Lower leg skin (tissue), 4 donors: Measurements from ENCODE around the gene STK4. TPM values are rescaled to one million over a fixed set of nuclear protein-coding genes. Genes with fewer than 3 reads are reported as not detected.
"Not testable (repeated sequence)": the region's sequence is repeated elsewhere in the genome, so short reads cannot be mapped to it uniquely, and the experiment has no call there.

ENCODE experiments used
- DNase-seq, 2 donors: peaks; one replicate each; pipeline ENCODE4 v3.0.0-alpha.2; 2019; ENCODE audit warnings: low spot score in 2 of 2
- H3K4me3 ChIP-seq: fragments of 200-600 bp; sonication (generic); 2 replicates; pipeline ENCODE4 v1.5.1; 2017; ENCODE audit warnings: mild to moderate bottlenecking, low read depth; ENCODE audit not compliant: poor library complexity, severe bottlenecking
- CTCF ChIP-seq, 3 donors: fragments of 450-650 bp; IDR thresholded peaks; one replicate each; pipeline ENCODE4 v1.5.1; 2016; ENCODE audit warnings: antibody characterized with exemption in 3 of 3, mild to moderate bottlenecking in 3 of 3, moderate library complexity in 2 of 3
- POLR2A ChIP-seq, 2 donors: fragments of 450-650 bp; IDR thresholded peaks; one replicate each; pipeline ENCODE4 v1.6.1; 2016 to 2017; ENCODE audit warnings: antibody characterized with exemption in 2 of 2, mild to moderate bottlenecking in 1 of 2, moderate library complexity in 1 of 2
- WGBS, 2 donors: methylation state at CpG; one replicate each; pipeline ENCODE4 v1.1.5; 2018; 5-methylcytosine and 5-hydroxymethylcytosine counted together
- intact Hi-C: fragments of 100-400 bp; cut with DNase I; formaldehyde crosslinking; loops from one replicate; pipeline ENCODE4 v1.15.0; 2023; ENCODE audit warnings: low total_unique reads
- total RNA-seq, 4 donors: library from RNA; depleted of rRNA; stranded (reverse); fragments of >200 nt; gene quantifications; one replicate each; pipeline ENCODE4 v1.1.0, GENCODE V29; 2016

STK4 gene
- total RNA-seq, 4 donors from 2014 or later = 27.0 to 37.4 (median 28.2) TPM

GRCh38 chr20:45011108-45011526 lies 44.8 kb downstream of the STK4 start:
- intact Hi-C loops = loop anchor here (10.0 kb wide), 1 partner anchor 284 kb away; no protein-coding TSS in a partner anchor
- TF ChIP-seq POLR2A (IDR thresholded peaks at IDR 0.05) (no peak), CTCF (IDR thresholded peaks at IDR 0.05) (peak in 1 of 3 donors; percentile 13)
- WGBS, 2 donors = 12 to 17% methylated on average over 2 of the region's 2 CpGs
- no peak overlapping the region for H3K4me3 ChIP-seq
- peak in 1 of 2 donors; percentile 65 for DNase-seq

GRCh38 chr20:45012682-45013302 lies 46.5 kb downstream of the STK4 start:
- intact Hi-C loops = loop anchor here (10.0 kb wide), 1 partner anchor 282 kb away; no protein-coding TSS in a partner anchor
- no peak overlapping the region for H3K4me3 ChIP-seq
- TF ChIP-seq POLR2A (IDR thresholded peaks at IDR 0.05) (no peak), CTCF (IDR thresholded peaks at IDR 0.05) (no peak)
- 65 to 86% methylated on average over 3 of the region's 3 CpGs for WGBS, 2 donors
- no peak for DNase-seq

DNA sequence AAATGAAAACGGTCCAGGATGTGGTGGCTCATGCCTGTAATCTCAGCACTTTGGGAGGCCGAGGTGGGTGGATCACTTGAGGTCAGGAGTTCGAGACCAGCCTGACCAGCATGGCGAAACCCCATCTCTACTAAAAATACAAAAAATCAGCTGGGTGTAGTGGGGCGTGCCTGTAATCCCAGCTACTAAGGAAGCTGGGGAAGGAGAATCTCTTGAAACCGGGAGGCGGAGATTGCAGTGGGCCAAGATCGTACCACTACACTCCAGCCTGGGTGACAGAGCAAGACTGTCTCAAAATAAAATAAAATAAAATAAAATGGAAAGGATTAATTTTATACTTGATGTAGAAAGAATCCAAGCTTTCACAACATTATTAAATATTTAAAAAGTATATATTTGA lies 47.8 kb downstream of the STK4 start:
- intact Hi-C loops = loop anchor here (10.0 kb wide), 1 partner anchor 281 kb away; no protein-coding TSS in a partner anchor
- 52 to 53% methylated on average over 8 of the region's 8 CpGs for WGBS, 2 donors
- not testable (repeated sequence) for H3K4me3 ChIP-seq, DNase-seq

- intact Hi-C loops = loop anchor here (1.0 to 10.0 kb wide), 2 partner anchors 25 to 280 kb away; no protein-coding TSS in a partner anchor
- WGBS, 2 donors = 29 to 45% methylated on average over 4 of the region's 4 CpGs
- H3K4me3 ChIP-seq = no peak overlapping the region
- TF ChIP-seq POLR2A (IDR thresholded peaks at IDR 0.05) (no peak), CTCF (IDR thresholded peaks at IDR 0.05) (no peak)
- no peak for DNase-seq
Observed at GRCh38 chr20:45014671-45015415, 48.5 kb downstream of the STK4 start.

DNA sequence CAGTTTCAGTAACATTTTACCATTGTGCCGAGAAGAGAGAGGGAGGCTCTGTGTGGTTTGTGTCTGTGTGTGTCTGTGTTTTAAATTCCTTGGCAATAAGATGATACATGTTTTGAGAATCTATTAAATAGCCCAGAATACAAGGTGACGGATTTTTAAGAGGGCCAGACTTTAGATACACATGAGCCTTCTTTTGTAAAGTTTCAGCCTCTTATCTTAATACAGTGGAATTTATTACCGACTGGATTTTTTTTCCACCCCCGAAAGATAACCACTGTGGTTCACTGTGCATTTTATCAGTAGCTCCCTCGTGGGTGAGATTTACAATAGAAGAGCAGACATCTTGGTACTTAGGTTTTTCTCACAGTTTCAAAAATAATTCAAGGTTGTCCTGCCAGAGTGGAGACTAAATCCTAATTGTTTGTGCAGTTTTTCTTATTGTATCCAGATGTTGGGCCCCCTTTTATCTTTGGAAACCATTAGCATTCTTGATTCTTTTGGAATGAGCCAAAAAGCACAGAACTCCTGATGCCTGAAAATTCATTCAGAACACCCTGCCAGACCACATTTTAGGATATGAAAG lies 49.9 kb downstream of the STK4 start:
- no peak for TF ChIP-seq POLR2A (IDR thresholded peaks at IDR 0.05)
- TF ChIP-seq CTCF (IDR thresholded peaks at IDR 0.05) = no peak
- H3K4me3 ChIP-seq = no peak overlapping the region
- intact Hi-C loops = loop anchor here (10.0 kb wide), 1 partner anchor 279 kb away; no protein-coding TSS in a partner anchor
- no peak for DNase-seq
- WGBS, 2 donors = 35 to 38% methylated on average over 5 of the region's 5 CpGs

DNA sequence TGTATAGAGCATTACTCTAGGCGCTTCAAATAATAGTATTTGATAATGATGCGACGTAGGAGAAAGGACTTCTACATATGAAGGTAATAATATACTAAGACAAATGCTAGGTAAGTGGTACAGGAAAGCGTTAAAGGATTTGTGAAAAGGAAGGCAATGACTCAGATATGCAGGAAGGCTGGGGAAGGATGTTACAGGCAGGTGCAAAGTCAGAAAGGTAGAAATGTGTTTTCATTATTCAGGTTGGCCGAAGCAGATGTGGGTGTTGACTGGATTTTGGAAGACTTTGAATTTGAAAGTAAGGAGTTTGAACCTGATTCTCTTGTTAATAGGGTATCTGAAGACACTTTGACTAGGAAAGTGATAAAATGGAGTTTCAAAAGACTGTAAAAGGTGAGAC lies 51.0 kb downstream of the STK4 start:
- 62 to 63% methylated on average over 5 of the region's 5 CpGs for WGBS, 2 donors
- DNase-seq = no peak
- TF ChIP-seq CTCF (IDR thresholded peaks at IDR 0.05) (no peak), POLR2A (IDR thresholded peaks at IDR 0.05) (no peak)
- no peak overlapping the region for H3K4me3 ChIP-seq
- intact Hi-C loops = loop anchor here (10.0 kb wide), 1 partner anchor 278 kb away; no protein-coding TSS in a partner anchor
